ENCODE results near the gene PLCB4. TPM values are rescaled to one million over a fixed set of nuclear protein-coding genes. Genes with fewer than 3 reads are reported as not detected.

PLCB4 gene
- total RNA-seq, 1 donor from 2014 or later, result 19.9 TPM

- Histone ChIP-seq H3K4me3 (ENCODE audit: low read depth, low read length) (no peak overlapping the region), H3K36me3 (ENCODE audit: control insufficient read depth, insufficient read depth, low read length) (peaks cover 2% of the 10 kb centered on the region), H3K27me3 (ENCODE audit: control insufficient read depth, insufficient read depth, low read length) (no peaks in the 10 kb centered on the region)
- no peak for DNase-seq (ENCODE audit: low read depth)
- no peak for TF ChIP-seq CTCF (IDR thresholded peaks at IDR 0.05; ENCODE audit: insufficient read depth, low read length, poor library complexity, severe bottlenecking)
Measured at GRCh38 chr20:9156529-9157280, 87.8 kb downstream of the PLCB4 start.

GRCh38 chr20:9160331-9160730 is 91.4 kb downstream of the PLCB4 start:
- Histone ChIP-seq H3K4me3 (ENCODE audit: low read depth, low read length) (no peak overlapping the region), H3K36me3 (ENCODE audit: control insufficient read depth, insufficient read depth, low read length) (no peaks in the 10 kb centered on the region), H3K27me3 (ENCODE audit: control insufficient read depth, insufficient read depth, low read length) (no peaks in the 10 kb centered on the region)
- TF ChIP-seq CTCF (IDR thresholded peaks at IDR 0.05; ENCODE audit: insufficient read depth, low read length, poor library complexity, severe bottlenecking), result no peak
- DNase-seq (ENCODE audit: low read depth), result no peak

- Histone ChIP-seq H3K4me3 (ENCODE audit: low read depth, low read length) (no peak overlapping the region), H3K27me3 (ENCODE audit: control insufficient read depth, insufficient read depth, low read length) (no peaks in the 10 kb centered on the region), H3K36me3 (ENCODE audit: control insufficient read depth, insufficient read depth, low read length) (no peaks in the 10 kb centered on the region)
- no peak for TF ChIP-seq CTCF (IDR thresholded peaks at IDR 0.05; ENCODE audit: insufficient read depth, low read length, poor library complexity, severe bottlenecking)
- DNase-seq (ENCODE audit: low read depth), result no peak
Measured at GRCh38 chr20:9160757-9161156, 91.9 kb downstream of the PLCB4 start.

- H3K36me3 ChIP-seq (ENCODE audit: control insufficient read depth, insufficient read depth, low read length), result no peaks in the 10 kb centered on the region
- no peak for DNase-seq (ENCODE audit: low read depth)
- H3K4me3 ChIP-seq (ENCODE audit: low read depth, low read length), result no peak overlapping the region
- no peak for TF ChIP-seq CTCF (IDR thresholded peaks at IDR 0.05; ENCODE audit: insufficient read depth, low read length, poor library complexity, severe bottlenecking)
- H3K27me3 ChIP-seq (ENCODE audit: control insufficient read depth, insufficient read depth, low read length), result no peaks in the 10 kb centered on the region
Measured at GRCh38 chr20:9161311-9161710, 92.4 kb downstream of the PLCB4 start.

- no peak for DNase-seq (ENCODE audit: low read depth)
- Histone ChIP-seq H3K27me3 (ENCODE audit: control insufficient read depth, insufficient read depth, low read length) (no peaks in the 10 kb centered on the region), H3K4me3 (ENCODE audit: low read depth, low read length) (no peak overlapping the region), H3K36me3 (ENCODE audit: control insufficient read depth, insufficient read depth, low read length) (no peaks in the 10 kb centered on the region)
- no peak for TF ChIP-seq CTCF (IDR thresholded peaks at IDR 0.05; ENCODE audit: insufficient read depth, low read length, poor library complexity, severe bottlenecking)
Measured at GRCh38 chr20:9163251-9163650, 94.4 kb downstream of the PLCB4 start.

- H3K36me3 ChIP-seq (ENCODE audit: control insufficient read depth, insufficient read depth, low read length), result no peaks in the 10 kb centered on the region
- H3K4me3 ChIP-seq (ENCODE audit: low read depth, low read length), result no peak overlapping the region
- DNase-seq (ENCODE audit: low read depth), result no peak
- H3K27me3 ChIP-seq (ENCODE audit: control insufficient read depth, insufficient read depth, low read length), result no peaks in the 10 kb centered on the region
- no peak for TF ChIP-seq CTCF (IDR thresholded peaks at IDR 0.05; ENCODE audit: insufficient read depth, low read length, poor library complexity, severe bottlenecking)
Measured at GRCh38 chr20:9163995-9164394, 95.1 kb downstream of the PLCB4 start.

All from kidney epithelial cell (primary cell).